Measurements from ENCODE around the gene WFIKKN1. TPM values are rescaled to one million over a fixed set of nuclear protein-coding genes. Genes with fewer than 3 reads are reported as not detected.

Gene WFIKKN1
- total and polyA plus RNA-seq, 2 of the 13 experiments (the other 11 are each of a cell fraction or from before 2014, with no cell fraction given) = 1.7 to 4.9 TPM

DNA sequence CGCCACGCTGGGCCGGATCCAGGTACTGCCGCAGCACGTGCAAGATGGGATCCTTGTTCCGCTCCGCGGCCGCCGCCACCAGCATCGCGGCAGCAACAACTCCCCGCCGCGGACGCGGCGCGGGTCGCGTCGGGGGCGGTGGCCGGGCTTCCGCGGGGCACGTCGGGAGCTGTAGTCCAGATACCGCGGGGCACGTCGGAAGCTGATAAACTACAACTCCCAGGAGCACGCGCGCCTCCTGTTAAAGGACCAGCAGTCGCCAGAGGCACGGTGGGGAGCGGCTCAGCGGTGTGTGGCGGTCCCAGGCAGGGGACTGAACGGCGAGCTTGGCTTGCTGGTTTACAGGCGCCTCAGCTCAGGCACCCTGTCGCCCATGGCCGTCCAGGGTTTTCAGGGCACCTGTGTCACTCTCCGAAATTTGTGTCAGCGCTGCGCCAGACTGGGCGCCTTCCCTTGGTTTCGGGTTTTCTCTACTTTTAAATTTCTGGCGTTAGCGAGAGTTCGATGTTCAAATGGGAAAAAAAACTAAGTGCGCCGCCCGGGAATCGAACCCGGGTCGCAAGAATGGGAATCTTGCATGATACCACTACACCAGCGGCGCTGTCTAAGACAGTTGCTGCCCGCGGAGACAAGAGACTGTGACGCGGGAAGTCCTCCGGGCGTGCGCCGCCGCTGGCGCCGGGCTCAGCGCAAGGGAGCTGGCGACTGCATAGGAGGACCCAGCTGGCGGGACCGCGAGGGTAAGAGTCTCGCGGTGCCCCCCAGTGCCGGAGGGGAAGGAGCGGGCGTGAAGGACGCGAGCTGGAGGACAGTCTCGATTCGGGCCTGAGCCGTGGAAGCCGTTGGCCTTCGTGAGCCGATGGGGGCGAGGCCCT is 5.7 kb downstream of the WFIKKN1 start, which contains the start of gene METTL26 (continued):
- TF ChIP-seq ZUFSP (CRISPR knock-in tag; IDR thresholded peaks at IDR 0.05; ENCODE audit: borderline replicate concordance) (no peak), ZNF878 (CRISPR knock-in tag; IDR thresholded peaks at IDR 0.05) (no peak), ZNF674 (CRISPR knock-in tag; IDR thresholded peaks at IDR 0.05; ENCODE audit: low read depth) (no peak), ARID3A (IDR thresholded peaks at IDR 0.05; ENCODE audit: low read depth, low read length) (0 out of 2 replicates have a peak, but pooled peaks have one; percentile 7), ZNF709 (CRISPR knock-in tag; IDR thresholded peaks at IDR 0.05) (peak; percentile 91), ZMAT3 (CRISPR knock-in tag; conservative IDR thresholded peaks at IDR 0.05) (no peak; the same call in 1 of the 2 replicates), ZNF296 (CRISPR knock-in tag; conservative IDR thresholded peaks at IDR 0.05) (no peak), RFXANK (CRISPR knock-in tag; IDR thresholded peaks at IDR 0.05) (no peak), ZFP62 (CRISPR knock-in tag; IDR thresholded peaks at IDR 0.05) (peak; percentile 45), ZNF124 (CRISPR knock-in tag; IDR thresholded peaks at IDR 0.05) (no peak; the same call in 1 of the 2 replicates), AGO2 (optimal IDR thresholded peaks at IDR 0.05; ENCODE audit: low read depth, low read length) (no peak), KLF11 (CRISPR knock-in tag; IDR thresholded peaks at IDR 0.05) (no peak), CENPT (CRISPR knock-in tag; IDR thresholded peaks at IDR 0.05; ENCODE audit: low read depth) (0 out of 2 replicates have a peak, but pooled peaks have one; percentile 22)
- TF ChIP-seq, protein P1, sequence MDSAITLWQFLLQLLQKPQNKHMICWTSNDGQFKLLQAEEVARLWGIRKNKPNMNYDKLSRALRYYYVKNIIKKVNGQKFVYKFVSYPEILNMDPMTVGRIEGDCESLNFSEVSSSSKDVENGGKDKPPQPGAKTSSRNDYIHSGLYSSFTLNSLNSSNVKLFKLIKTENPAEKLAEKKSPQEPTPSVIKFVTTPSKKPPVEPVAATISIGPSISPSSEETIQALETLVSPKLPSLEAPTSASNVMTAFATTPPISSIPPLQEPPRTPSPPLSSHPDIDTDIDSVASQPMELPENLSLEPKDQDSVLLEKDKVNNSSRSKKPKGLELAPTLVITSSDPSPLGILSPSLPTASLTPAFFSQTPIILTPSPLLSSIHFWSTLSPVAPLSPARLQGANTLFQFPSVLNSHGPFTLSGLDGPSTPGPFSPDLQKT (CRISPR knock-in tag; IDR thresholded peaks at IDR 0.05; ENCODE audit: borderline replicate concordance) = no peak
- TF ChIP-seq, protein P2, sequence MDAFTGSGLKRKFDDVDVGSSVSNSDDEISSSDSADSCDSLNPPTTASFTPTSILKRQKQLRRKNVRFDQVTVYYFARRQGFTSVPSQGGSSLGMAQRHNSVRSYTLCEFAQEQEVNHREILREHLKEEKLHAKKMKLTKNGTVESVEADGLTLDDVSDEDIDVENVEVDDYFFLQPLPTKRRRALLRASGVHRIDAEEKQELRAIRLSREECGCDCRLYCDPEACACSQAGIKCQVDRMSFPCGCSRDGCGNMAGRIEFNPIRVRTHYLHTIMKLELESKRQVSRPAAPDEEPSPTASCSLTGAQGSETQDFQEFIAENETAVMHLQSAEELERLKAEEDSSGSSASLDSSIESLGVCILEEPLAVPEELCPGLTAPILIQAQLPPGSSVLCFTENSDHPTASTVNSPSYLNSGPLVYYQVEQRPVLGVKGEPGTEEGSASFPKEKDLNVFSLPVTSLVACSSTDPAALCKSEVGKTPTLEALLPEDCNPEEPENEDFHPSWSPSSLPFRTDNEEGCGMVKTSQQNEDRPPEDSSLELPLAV (CRISPR knock-in tag; conservative IDR thresholded peaks at IDR 0.05; ENCODE audit: low read depth) = no peak
- TF ChIP-seq, protein P3, sequence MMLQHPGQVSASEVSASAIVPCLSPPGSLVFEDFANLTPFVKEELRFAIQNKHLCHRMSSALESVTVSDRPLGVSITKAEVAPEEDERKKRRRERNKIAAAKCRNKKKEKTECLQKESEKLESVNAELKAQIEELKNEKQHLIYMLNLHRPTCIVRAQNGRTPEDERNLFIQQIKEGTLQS (CRISPR knock-in tag; IDR thresholded peaks at IDR 0.05) = 0 out of 2 replicates have a peak, but pooled peaks have one; percentile 13
- TF ChIP-seq, protein P4, sequence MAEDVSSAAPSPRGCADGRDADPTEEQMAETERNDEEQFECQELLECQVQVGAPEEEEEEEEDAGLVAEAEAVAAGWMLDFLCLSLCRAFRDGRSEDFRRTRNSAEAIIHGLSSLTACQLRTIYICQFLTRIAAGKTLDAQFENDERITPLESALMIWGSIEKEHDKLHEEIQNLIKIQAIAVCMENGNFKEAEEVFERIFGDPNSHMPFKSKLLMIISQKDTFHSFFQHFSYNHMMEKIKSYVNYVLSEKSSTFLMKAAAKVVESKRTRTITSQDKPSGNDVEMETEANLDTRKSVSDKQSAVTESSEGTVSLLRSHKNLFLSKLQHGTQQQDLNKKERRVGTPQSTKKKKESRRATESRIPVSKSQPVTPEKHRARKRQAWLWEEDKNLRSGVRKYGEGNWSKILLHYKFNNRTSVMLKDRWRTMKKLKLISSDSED (CRISPR knock-in tag; IDR thresholded peaks at IDR 0.05) = no peak
